GM13977 (cell line): Measurements from ENCODE around the gene NANP.
"Not testable (repeated sequence)": the region's sequence is repeated elsewhere in the genome, so short reads cannot be mapped to it uniquely, and the experiment has no call there.

Source experiments
- DNase-seq: peaks from one replicate; pipeline ENCODE4 v3.0.0; 2012; ENCODE audit warnings: low spot score
- CTCF ChIP-seq: IDR thresholded peaks from 2 replicates; pipeline ENCODE4 v1.5.1; 2012; ENCODE audit warnings: mild to moderate bottlenecking, control low read depth; ENCODE audit not compliant: insufficient read depth; ENCODE audit errors: extremely low read depth, missing control alignments
- in situ Hi-C: fragments of 300-500 bp; cut with MboI; formaldehyde crosslinking; loops from one replicate; pipeline ENCODE4 v1.12.0; 2022; ENCODE audit warnings: low sequenced_read_pairs, low pct_unique_long_range_greater_than_20kb, mixed read lengths, inconsistent platforms; ENCODE audit not compliant: unreplicated experiment

The NANP gene, protein sequence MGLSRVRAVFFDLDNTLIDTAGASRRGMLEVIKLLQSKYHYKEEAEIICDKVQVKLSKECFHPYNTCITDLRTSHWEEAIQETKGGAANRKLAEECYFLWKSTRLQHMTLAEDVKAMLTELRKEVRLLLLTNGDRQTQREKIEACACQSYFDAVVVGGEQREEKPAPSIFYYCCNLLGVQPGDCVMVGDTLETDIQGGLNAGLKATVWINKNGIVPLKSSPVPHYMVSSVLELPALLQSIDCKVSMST

GRCh38 chr20:25623736-25624499, at the start of gene NANP:
Gene NANP (minus strand): TSS chr20:25624014. CDS start chr20:25623948, 66 bp downstream.
- DNase-seq = peak; percentile 95
- in situ Hi-C loops = no loop called here
- TF ChIP-seq CTCF = no peak

DNA sequence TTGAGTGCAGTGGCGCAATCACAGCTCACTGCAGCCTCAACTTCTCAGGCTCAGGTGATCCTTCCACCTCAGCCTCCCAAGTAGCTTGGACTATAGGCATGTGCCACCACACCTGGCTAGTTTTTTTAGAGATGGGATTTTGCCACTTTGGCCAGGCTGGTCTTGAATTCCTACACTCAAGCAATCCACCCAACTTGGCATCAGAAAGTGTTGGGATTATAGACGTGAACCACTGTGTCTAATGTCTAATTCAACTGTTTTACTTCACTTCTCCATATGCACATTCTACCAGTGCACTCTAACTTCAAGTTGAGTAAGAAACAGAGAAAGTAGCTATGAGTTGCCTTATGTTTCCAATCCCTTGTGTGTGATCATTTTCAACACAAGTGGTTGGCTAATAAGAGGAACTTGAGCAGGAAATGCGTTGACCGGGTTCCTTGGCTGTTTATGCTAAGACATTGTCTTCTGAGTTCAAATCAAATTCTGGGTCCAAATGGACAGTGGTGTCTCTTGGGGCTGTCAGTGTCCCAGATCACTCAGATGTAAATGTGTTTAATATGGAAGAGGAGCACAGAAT, 48.9 kb upstream of the NANP start:
- in situ Hi-C loops = no loop called here
- DNase-seq = no peak
- TF ChIP-seq CTCF = no peak

GRCh38 chr20:25669826-25670422, 46.1 kb upstream of the NANP start:
- in situ Hi-C loops = no loop called here
- no peak for DNase-seq
- no peak for TF ChIP-seq CTCF

GRCh38 chr20:25668446-25668845, 44.6 kb upstream of the NANP start:
- DNase-seq = no peak
- no peak for TF ChIP-seq CTCF
- in situ Hi-C loops = no loop called here

GRCh38 chr20:25659999-25660398, 36.2 kb upstream of the NANP start:
- TF ChIP-seq CTCF = no peak
- in situ Hi-C loops = no loop called here
- DNase-seq = no peak

DNA sequence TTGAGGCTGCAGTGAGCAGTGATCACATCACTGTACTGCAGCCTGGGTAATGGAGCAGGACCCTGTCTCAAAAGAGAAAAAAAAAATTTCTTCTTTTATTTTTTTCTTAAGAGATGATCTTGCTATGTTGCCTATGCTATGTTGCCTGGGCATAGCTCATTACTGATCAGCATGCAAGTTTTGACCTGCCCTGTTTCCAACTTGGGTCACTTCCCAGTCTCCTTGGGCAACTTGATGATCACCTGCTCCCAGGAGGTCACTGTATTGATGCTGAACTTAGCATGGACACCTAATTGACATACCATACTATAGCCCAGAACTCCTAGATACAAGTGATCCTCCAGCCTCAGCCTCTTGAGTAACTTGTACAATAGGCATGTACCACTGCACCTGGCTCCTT, 30.7 kb upstream of the NANP start:
- in situ Hi-C loops = no loop called here
- TF ChIP-seq CTCF = no peak
- DNase-seq = no peak

DNA sequence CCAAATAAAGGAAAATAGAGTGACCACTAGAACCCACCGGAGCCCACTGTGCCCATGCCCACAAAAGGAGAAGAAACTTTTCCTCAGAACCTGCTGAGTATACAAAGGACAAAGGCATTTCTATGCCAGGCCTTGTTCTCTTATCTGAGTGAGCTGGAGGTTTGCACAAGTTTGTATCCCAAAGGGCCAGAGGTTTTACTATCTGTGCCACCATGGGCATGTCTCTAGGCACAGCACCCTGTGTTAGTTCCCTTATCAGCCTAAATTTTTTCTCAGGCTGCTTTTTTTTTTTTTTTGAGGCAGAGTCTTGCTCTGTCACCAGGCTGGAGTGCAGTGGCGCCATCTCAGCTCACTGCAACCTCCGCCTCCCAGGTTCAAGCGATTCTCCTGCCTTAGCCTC, 29.1 kb upstream of the NANP start:
- DNase-seq, in situ Hi-C loops: not testable (repeated sequence)
